ENCODE measurements around the gene SLC10A4. TPM values are rescaled to one million over a fixed set of nuclear protein-coding genes. Genes with fewer than 3 reads are reported as not detected.

SLC10A4 gene
- polyA plus RNA-seq, 10 donors, result 0.26 to 1.3 (median 0.67) TPM

Other genes starting within 250 kb of the SLC10A4 start
- gene TEC, start 213.5 kb upstream of the SLC10A4 start, polyA plus RNA-seq (ENCODE audit: insufficient read length in 10 of 10), result 1 to 10 TPM in 2 of 10 donors, under 1 TPM in 8; 0.57 to 1.1 (median 0.83) TPM
- gene SLAIN2, start 141.8 kb upstream of the SLC10A4 start, polyA plus RNA-seq (ENCODE audit: insufficient read length in 10 of 10), result 10 to 100 TPM; 48.1 to 71.5 (median 57.2) TPM
- gene ZAR1, start 6.9 kb downstream of the SLC10A4 start, polyA plus RNA-seq (ENCODE audit: insufficient read length in 10 of 10), result not detected

All from muscle of back (tissue), 10 donors.